ENCODE results near the gene SPANXN4. TPM values are rescaled to one million over a fixed set of nuclear protein-coding genes. Genes with fewer than 3 reads are reported as not detected.

SPANXN4 gene
- total RNA-seq, 1 donor from 2014 or later = not detected

- Histone ChIP-seq H3K27ac (ENCODE audit: low read depth, low read length) (no peak overlapping the region), H3K4me1 (ENCODE audit: insufficient read depth, low read length) (no peaks in the 10 kb centered on the region), H2AFZ (ENCODE audit: low read depth, low read length) (no peak overlapping the region), H3K79me2 (ENCODE audit: insufficient read depth, low read length) (no peaks in the 10 kb centered on the region), H3K4me3 (ENCODE audit: insufficient read depth, low read depth, low read length) (no peak overlapping the region), H3K9me3 (ENCODE audit: insufficient read depth, low read depth, low read length) (no peaks in the 10 kb centered on the region), H3K27me3 (ENCODE audit: insufficient read depth, low read length) (no peaks in the 10 kb centered on the region), H3K36me3 (ENCODE audit: insufficient read depth, low read length) (no peaks in the 10 kb centered on the region), H3K4me2 (ENCODE audit: low read length) (no peak overlapping the region), H4K20me1 (ENCODE audit: insufficient read depth, low read length) (no peaks in the 10 kb centered on the region), H3K9ac (ENCODE audit: low read length) (no peak overlapping the region)
- TF ChIP-seq CTCF (IDR thresholded peaks at IDR 0.05; ENCODE audit: insufficient read depth, low read depth, low read length) (no peak), EZH2 (IDR thresholded peaks at IDR 0.05; ENCODE audit: insufficient read depth, low read length) (no peak)
- Mint-ChIP-seq H3K36me3 (ENCODE audit: low read depth, unreplicated experiment) (no peaks in the 10 kb centered on the region), H3K9me3 (ENCODE audit: unreplicated experiment) (no peaks in the 10 kb centered on the region), H3K27ac (ENCODE audit: unreplicated experiment) (no peak overlapping the region), H3K27me3 (ENCODE audit: low read depth, unreplicated experiment) (no peaks in the 10 kb centered on the region), H3K4me3 (ENCODE audit: unreplicated experiment) (no peak overlapping the region), H3K4me1 (ENCODE audit: low read depth, unreplicated experiment) (no peaks in the 10 kb centered on the region)
- FAIRE-seq (peak; percentile 56), DNase-seq (ENCODE audit: low read depth) (no peak)
Measured at GRCh38 chrX:142998447-142999198, 27.1 kb upstream of the SPANXN4 start.

GRCh38 chrX:142999199-142999701, 26.5 kb upstream of the SPANXN4 start:
- H3K36me3 ChIP-seq (ENCODE audit: insufficient read depth, low read length) = no peaks in the 10 kb centered on the region
- H3K4me3 ChIP-seq (ENCODE audit: insufficient read depth, low read depth, low read length) = no peak overlapping the region
- H3K9me3 ChIP-seq (ENCODE audit: insufficient read depth, low read depth, low read length) = no peaks in the 10 kb centered on the region
- H4K20me1 ChIP-seq (ENCODE audit: insufficient read depth, low read length) = no peaks in the 10 kb centered on the region
- H3K4me1 ChIP-seq (ENCODE audit: insufficient read depth, low read length) = no peaks in the 10 kb centered on the region
- no peak for TF ChIP-seq EZH2 (IDR thresholded peaks at IDR 0.05; ENCODE audit: insufficient read depth, low read length)
- TF ChIP-seq CTCF (IDR thresholded peaks at IDR 0.05; ENCODE audit: insufficient read depth, low read depth, low read length) = no peak
- no peak for FAIRE-seq
- no peaks in the 10 kb centered on the region for H3K27me3 ChIP-seq (ENCODE audit: insufficient read depth, low read length)
- H3K79me2 ChIP-seq (ENCODE audit: insufficient read depth, low read length) = no peaks in the 10 kb centered on the region
- H3K9ac ChIP-seq (ENCODE audit: low read length) = no peak overlapping the region
- H3K36me3 Mint-ChIP-seq (ENCODE audit: low read depth, unreplicated experiment) = no peaks in the 10 kb centered on the region
- no peak overlapping the region for H2AFZ ChIP-seq (ENCODE audit: low read depth, low read length)
- no peaks in the 10 kb centered on the region for H3K27me3 Mint-ChIP-seq (ENCODE audit: low read depth, unreplicated experiment)
- no peaks in the 10 kb centered on the region for H3K4me1 Mint-ChIP-seq (ENCODE audit: low read depth, unreplicated experiment)
- no peak overlapping the region for H3K4me3 Mint-ChIP-seq (ENCODE audit: unreplicated experiment)
- H3K9me3 Mint-ChIP-seq (ENCODE audit: unreplicated experiment) = no peaks in the 10 kb centered on the region
- no peak overlapping the region for H3K27ac ChIP-seq (ENCODE audit: low read depth, low read length)
- H3K4me2 ChIP-seq (ENCODE audit: low read length) = no peak overlapping the region
- DNase-seq (ENCODE audit: low read depth) = no peak
- no peak overlapping the region for H3K27ac Mint-ChIP-seq (ENCODE audit: unreplicated experiment)

GRCh38 chrX:143002206-143002605, 23.5 kb upstream of the SPANXN4 start:
- H3K4me1 ChIP-seq (ENCODE audit: insufficient read depth, low read length) = no peaks in the 10 kb centered on the region
- H3K27me3 Mint-ChIP-seq (ENCODE audit: low read depth, unreplicated experiment) = no peaks in the 10 kb centered on the region
- no peak overlapping the region for H3K27ac Mint-ChIP-seq (ENCODE audit: unreplicated experiment)
- H3K9me3 Mint-ChIP-seq (ENCODE audit: unreplicated experiment) = no peaks in the 10 kb centered on the region
- no peaks in the 10 kb centered on the region for H3K4me1 Mint-ChIP-seq (ENCODE audit: low read depth, unreplicated experiment)
- H3K9me3 ChIP-seq (ENCODE audit: insufficient read depth, low read depth, low read length) = no peaks in the 10 kb centered on the region
- DNase-seq (ENCODE audit: low read depth) = no peak
- no peak overlapping the region for H3K9ac ChIP-seq (ENCODE audit: low read length)
- H3K36me3 Mint-ChIP-seq (ENCODE audit: low read depth, unreplicated experiment) = no peaks in the 10 kb centered on the region
- H4K20me1 ChIP-seq (ENCODE audit: insufficient read depth, low read length) = no peaks in the 10 kb centered on the region
- H3K4me2 ChIP-seq (ENCODE audit: low read length) = no peak overlapping the region
- H2AFZ ChIP-seq (ENCODE audit: low read depth, low read length) = no peak overlapping the region
- H3K4me3 ChIP-seq (ENCODE audit: insufficient read depth, low read depth, low read length) = no peak overlapping the region
- FAIRE-seq = no peak
- H3K79me2 ChIP-seq (ENCODE audit: insufficient read depth, low read length) = no peaks in the 10 kb centered on the region
- TF ChIP-seq EZH2 (IDR thresholded peaks at IDR 0.05; ENCODE audit: insufficient read depth, low read length) (no peak), CTCF (IDR thresholded peaks at IDR 0.05; ENCODE audit: insufficient read depth, low read depth, low read length) (no peak)
- H3K27ac ChIP-seq (ENCODE audit: low read depth, low read length) = no peak overlapping the region
- H3K36me3 ChIP-seq (ENCODE audit: insufficient read depth, low read length) = no peaks in the 10 kb centered on the region
- no peaks in the 10 kb centered on the region for H3K27me3 ChIP-seq (ENCODE audit: insufficient read depth, low read length)
- no peak overlapping the region for H3K4me3 Mint-ChIP-seq (ENCODE audit: unreplicated experiment)

Measured in astrocyte (in vitro differentiated cells and primary cell).